Natural killer cell treated with Interleukin-12 subunit alpha and Interleukin-12 subunit beta and Interleukin-15 and Interleukin-18, amount 100 ng/mL, for 72 hours (primary cell): ENCODE measurements around the gene LAMP1. TPM values are rescaled to one million over a fixed set of nuclear protein-coding genes. Genes with fewer than 3 reads are reported as not detected.
"Not testable (repeated sequence)": the region's sequence is repeated elsewhere in the genome, so short reads cannot be mapped to it uniquely, and the experiment has no call there.

Experiments
- ATAC-seq, 2 donors: fragments of 150-1000 bp; cut with Tn5 transposase in 1 of 2; sonication (Bioruptor Pico), chemical (Tn5 transposase) in 1 of 2; 2 replicates each; pipeline ENCODE4 v1.10.0; 2021
- DNase-seq: peaks from one replicate; pipeline ENCODE4 v3.0.0; 2022; ENCODE audit warnings: low spot score
- H3K27ac Mint-ChIP-seq, 2 donors: 1 replicate in 1 of 2; 2 replicates in 1 of 2; pipeline ENCODE4 v1.8.0; 2022; ENCODE audit warnings: mixed read lengths in 2 of 2, mild to moderate bottlenecking in 1 of 2, moderate library complexity in 1 of 2
- H3K27me3 Mint-ChIP-seq, 2 donors: 1 replicate in 1 of 2; 2 replicates in 1 of 2; pipeline ENCODE4 v1.8.0; 2022; ENCODE audit warnings: mixed read lengths in 2 of 2
- H3K36me3 Mint-ChIP-seq: one replicate; pipeline ENCODE4 v1.8.0; 2022; ENCODE audit warnings: mixed read lengths
- H3K4me1 Mint-ChIP-seq, 2 donors: 1 replicate in 1 of 2; 2 replicates in 1 of 2; pipeline ENCODE4 v1.8.0; 2022; ENCODE audit warnings: low read depth in 2 of 2, mixed read lengths in 2 of 2, mild to moderate bottlenecking in 1 of 2
- H3K4me3 Mint-ChIP-seq: one replicate; pipeline ENCODE4 v1.8.0; 2022; ENCODE audit warnings: mixed read lengths
- H3K9me3 Mint-ChIP-seq: 2 replicates; pipeline ENCODE4 v1.8.0; 2022; ENCODE audit warnings: mixed read lengths
- total RNA-seq, 2 donors: library from RNA; stranded (reverse); gene quantifications; one replicate each; pipeline ENCODE4 v1.2.3, GENCODE V29; 2022

LAMP1 gene
- total RNA-seq, 2 donors from 2014 or later: 104 to 108 TPM

- H3K4me3 Mint-ChIP-seq: no peak overlapping the region
- H3K27ac Mint-ChIP-seq: no peak overlapping the region
- ATAC-seq (no peak), DNase-seq (no peak)
- H3K27me3 Mint-ChIP-seq: no peaks in the 10 kb centered on the region
- H3K4me1 Mint-ChIP-seq: peaks cover 23 to 27% of the 10 kb centered on the region in 2 donors
- H3K36me3 Mint-ChIP-seq: peaks cover 6% of the 10 kb centered on the region
- H3K9me3 Mint-ChIP-seq: no peaks in the 10 kb centered on the region
Observed at GRCh38 chr13:113307491-113307890, 10.5 kb downstream of the LAMP1 start.

- H3K27ac Mint-ChIP-seq: no peak overlapping the region
- peaks cover 6% of the 10 kb centered on the region for H3K36me3 Mint-ChIP-seq
- no peak overlapping the region for H3K4me3 Mint-ChIP-seq
- no peak for DNase-seq
- no peaks in the 10 kb centered on the region for H3K27me3 Mint-ChIP-seq
- no peaks in the 10 kb centered on the region for H3K9me3 Mint-ChIP-seq
- ATAC-seq: no peak
- H3K4me1 Mint-ChIP-seq: peaks cover 11 to 19% of the 10 kb centered on the region in 2 donors
Observed at GRCh38 chr13:113309473-113309872, 12.4 kb downstream of the LAMP1 start.

GRCh38 chr13:113314112-113314511 lies 17.1 kb downstream of the LAMP1 start:
- H3K4me1 Mint-ChIP-seq: peaks cover 0 to 16% of the 10 kb centered on the region in 2 donors
- H3K27ac Mint-ChIP-seq, H3K36me3 Mint-ChIP-seq, ATAC-seq, DNase-seq, H3K27me3 Mint-ChIP-seq, H3K4me3 Mint-ChIP-seq, H3K9me3 Mint-ChIP-seq: not testable (repeated sequence)

- not testable (repeated sequence) for H3K36me3 Mint-ChIP-seq, ATAC-seq, H3K27ac Mint-ChIP-seq, H3K27me3 Mint-ChIP-seq, H3K4me3 Mint-ChIP-seq, H3K9me3 Mint-ChIP-seq, DNase-seq
- H3K4me1 Mint-ChIP-seq: peaks cover 0 to 16% of the 10 kb centered on the region in 2 donors
Observed at GRCh38 chr13:113314895-113315470, 17.9 kb downstream of the LAMP1 start.

GRCh38 chr13:113315992-113316391 lies 19.0 kb downstream of the LAMP1 start:
- no peaks in the 10 kb centered on the region for H3K9me3 Mint-ChIP-seq
- DNase-seq (no peak), ATAC-seq (no peak)
- no peak overlapping the region for H3K27ac Mint-ChIP-seq
- H3K4me1 Mint-ChIP-seq: peaks cover 0 to 14% of the 10 kb centered on the region in 2 donors
- peaks cover 4% of the 10 kb centered on the region for H3K36me3 Mint-ChIP-seq
- H3K4me3 Mint-ChIP-seq: no peak overlapping the region
- H3K27me3 Mint-ChIP-seq: no peaks in the 10 kb centered on the region

GRCh38 chr13:113317031-113317430 lies 20.0 kb downstream of the LAMP1 start:
- no peak overlapping the region for H3K27ac Mint-ChIP-seq
- H3K4me1 Mint-ChIP-seq: peaks cover 0 to 14% of the 10 kb centered on the region in 2 donors
- H3K4me3 Mint-ChIP-seq: no peak overlapping the region
- H3K9me3 Mint-ChIP-seq: no peaks in the 10 kb centered on the region
- ATAC-seq (no peak), DNase-seq (no peak)
- no peaks in the 10 kb centered on the region for H3K27me3 Mint-ChIP-seq
- H3K36me3 Mint-ChIP-seq: peaks cover 6% of the 10 kb centered on the region

- Mint-ChIP-seq H3K36me3 (peaks cover 13% of the 10 kb centered on the region), H3K9me3 (no peaks in the 10 kb centered on the region), H3K4me1 (peaks cover 0 to 13% of the 10 kb centered on the region in 2 donors), H3K4me3 (no peak overlapping the region), H3K27me3 (no peaks in the 10 kb centered on the region), H3K27ac (no peak overlapping the region)
- DNase-seq (no peak), ATAC-seq (no peak)
Observed at GRCh38 chr13:113318956-113319355, 21.9 kb downstream of the LAMP1 start.

- H3K4me3 Mint-ChIP-seq: no peak overlapping the region
- no peaks in the 10 kb centered on the region for H3K27me3 Mint-ChIP-seq
- ATAC-seq: no peak
- H3K9me3 Mint-ChIP-seq: no peaks in the 10 kb centered on the region
- H3K4me1 Mint-ChIP-seq: peaks cover 0 to 13% of the 10 kb centered on the region in 2 donors
- peaks cover 13% of the 10 kb centered on the region for H3K36me3 Mint-ChIP-seq
- DNase-seq: no peak
- no peak overlapping the region for H3K27ac Mint-ChIP-seq
Observed at GRCh38 chr13:113319371-113319770, 22.3 kb downstream of the LAMP1 start.

GRCh38 chr13:113320226-113320875 lies 23.3 kb downstream of the LAMP1 start:
- no peak for ATAC-seq
- Mint-ChIP-seq H3K27me3 (no peaks in the 10 kb centered on the region), H3K4me3 (no peak overlapping the region), H3K36me3 (peaks cover 13% of the 10 kb centered on the region), H3K27ac (no peak overlapping the region), H3K4me1 (peaks cover 0 to 9% of the 10 kb centered on the region in 2 donors), H3K9me3 (no peaks in the 10 kb centered on the region)
- no peak for DNase-seq

GRCh38 chr13:113321546-113321945 lies 24.5 kb downstream of the LAMP1 start:
- Mint-ChIP-seq H3K27ac (no peak overlapping the region), H3K27me3 (no peaks in the 10 kb centered on the region), H3K36me3 (peaks cover 13% of the 10 kb centered on the region), H3K4me1 (peaks cover 0 to 9% of the 10 kb centered on the region in 2 donors), H3K4me3 (no peak overlapping the region), H3K9me3 (no peaks in the 10 kb centered on the region)
- DNase-seq (no peak), ATAC-seq (no peak)

- Mint-ChIP-seq H3K27me3 (no peaks in the 10 kb centered on the region), H3K4me1 (peaks cover 0 to 9% of the 10 kb centered on the region in 2 donors), H3K27ac (no peak overlapping the region), H3K36me3 (peaks cover 13% of the 10 kb centered on the region), H3K4me3 (no peak overlapping the region), H3K9me3 (no peaks in the 10 kb centered on the region)
- ATAC-seq (no peak), DNase-seq (no peak)
Observed at GRCh38 chr13:113322043-113322461, 25.0 kb downstream of the LAMP1 start.

- H3K36me3 Mint-ChIP-seq: peaks cover 13% of the 10 kb centered on the region
- H3K4me1 Mint-ChIP-seq: peaks cover 0 to 8% of the 10 kb centered on the region in 2 donors
- no peaks in the 10 kb centered on the region for H3K27me3 Mint-ChIP-seq
- H3K9me3 Mint-ChIP-seq: no peaks in the 10 kb centered on the region
- no peak overlapping the region for H3K4me3 Mint-ChIP-seq
- H3K27ac Mint-ChIP-seq: no peak overlapping the region
- DNase-seq (no peak), ATAC-seq (no peak)
Observed at GRCh38 chr13:113322890-113323651, 26.0 kb downstream of the LAMP1 start.

GRCh38 chr13:113323869-113324268 lies 26.8 kb downstream of the LAMP1 start:
- ATAC-seq: no peak
- Mint-ChIP-seq H3K4me3 (no peak overlapping the region), H3K27me3 (no peaks in the 10 kb centered on the region), H3K9me3 (no peaks in the 10 kb centered on the region), H3K36me3 (peaks cover 13% of the 10 kb centered on the region), H3K27ac (no peak overlapping the region), H3K4me1 (peaks cover 0 to 9% of the 10 kb centered on the region in 2 donors)
- no peak for DNase-seq

GRCh38 chr13:113324398-113324797 lies 27.4 kb downstream of the LAMP1 start:
- Mint-ChIP-seq H3K4me3 (no peak overlapping the region), H3K9me3 (no peaks in the 10 kb centered on the region), H3K36me3 (peaks cover 13% of the 10 kb centered on the region), H3K27ac (no peak overlapping the region), H3K27me3 (no peaks in the 10 kb centered on the region), H3K4me1 (peaks cover 0 to 12% of the 10 kb centered on the region in 2 donors)
- ATAC-seq (no peak), DNase-seq (no peak)
